Activated T-helper 17 cell treated with anti-CD3 and anti-CD28 coated beads, Interleukin-2, amount 50 U/mL, for 72 hours (primary cell): ENCODE results near the gene UNC79. TPM values are rescaled to one million over a fixed set of nuclear protein-coding genes. Genes with fewer than 3 reads are reported as not detected.
"Not testable (repeated sequence)": the region's sequence is repeated elsewhere in the genome, so short reads cannot be mapped to it uniquely, and the experiment has no call there.

Experiments
- ATAC-seq: fragments of 150-1000 bp; cut with Tn5 transposase; replicated peaks from 2 replicates; pipeline ENCODE4 v1.10.0; 2021; ENCODE audit warnings: mild to moderate bottlenecking, moderate library complexity
- H3K27ac Mint-ChIP-seq: one replicate; pipeline ENCODE4 v1.8.0; 2022; ENCODE audit warnings: mixed read lengths
- H3K27me3 Mint-ChIP-seq: one replicate; pipeline ENCODE4 v1.8.0; 2022; ENCODE audit warnings: mixed read lengths
- H3K36me3 Mint-ChIP-seq: one replicate; pipeline ENCODE4 v1.8.0; 2022; ENCODE audit warnings: low read depth, mild to moderate bottlenecking, mixed read lengths
- H3K4me1 Mint-ChIP-seq: one replicate; pipeline ENCODE4 v1.8.0; 2022; ENCODE audit warnings: mixed read lengths
- H3K4me3 Mint-ChIP-seq: one replicate; pipeline ENCODE4 v1.8.0; 2022; ENCODE audit warnings: mild to moderate bottlenecking, mixed read lengths
- H3K9me3 Mint-ChIP-seq: one replicate; pipeline ENCODE4 v1.8.0; 2022; ENCODE audit warnings: mixed read lengths
- total RNA-seq, 2 donors: library from RNA; stranded (reverse); gene quantifications; one replicate each; pipeline ENCODE4 v1.2.3, GENCODE V29; 2022

Gene UNC79
- total RNA-seq, 2 donors from 2014 or later = 0.05 TPM; not detected in 1

- H3K4me1 Mint-ChIP-seq, H3K27ac Mint-ChIP-seq, H3K4me3 Mint-ChIP-seq, ATAC-seq, H3K36me3 Mint-ChIP-seq: not testable (repeated sequence)
- Mint-ChIP-seq H3K27me3 (peaks cover 20% of the 10 kb centered on the region), H3K9me3 (peaks cover 13% of the 10 kb centered on the region)
Measured at GRCh38 chr14:93525216-93525615, 94.5 kb downstream of the UNC79 start.

GRCh38 chr14:93525696-93526451 is 95.1 kb downstream of the UNC79 start:
- H3K4me1 Mint-ChIP-seq = no peaks in the 10 kb centered on the region
- H3K27me3 Mint-ChIP-seq = peaks cover 21% of the 10 kb centered on the region
- no peak overlapping the region for H3K4me3 Mint-ChIP-seq
- H3K9me3 Mint-ChIP-seq = peaks cover 9% of the 10 kb centered on the region
- ATAC-seq = no peak
- H3K27ac Mint-ChIP-seq = no peak overlapping the region
- H3K36me3 Mint-ChIP-seq = no peaks in the 10 kb centered on the region

- no peak for ATAC-seq
- no peak overlapping the region for H3K4me3 Mint-ChIP-seq
- no peaks in the 10 kb centered on the region for H3K9me3 Mint-ChIP-seq
- no peaks in the 10 kb centered on the region for H3K4me1 Mint-ChIP-seq
- H3K27me3 Mint-ChIP-seq = peaks cover 21% of the 10 kb centered on the region
- H3K27ac Mint-ChIP-seq = no peak overlapping the region
- H3K36me3 Mint-ChIP-seq = no peaks in the 10 kb centered on the region
Measured at GRCh38 chr14:93527203-93527607, 96.5 kb downstream of the UNC79 start.

- Mint-ChIP-seq H3K9me3 (no peaks in the 10 kb centered on the region), H3K27ac (no peak overlapping the region), H3K4me1 (no peaks in the 10 kb centered on the region), H3K36me3 (no peaks in the 10 kb centered on the region), H3K27me3 (peaks cover 21% of the 10 kb centered on the region), H3K4me3 (no peak overlapping the region)
- ATAC-seq = no peak
Measured at GRCh38 chr14:93528884-93529558, 98.3 kb downstream of the UNC79 start.

- H3K27ac Mint-ChIP-seq = no peak overlapping the region
- no peaks in the 10 kb centered on the region for H3K9me3 Mint-ChIP-seq
- H3K4me3 Mint-ChIP-seq = no peak overlapping the region
- no peaks in the 10 kb centered on the region for H3K36me3 Mint-ChIP-seq
- ATAC-seq = no peak
- peaks cover 20% of the 10 kb centered on the region for H3K27me3 Mint-ChIP-seq
- H3K4me1 Mint-ChIP-seq = no peaks in the 10 kb centered on the region
Measured at GRCh38 chr14:93531644-93532043, 100.9 kb downstream of the UNC79 start.

- Mint-ChIP-seq H3K4me1 (no peaks in the 10 kb centered on the region), H3K36me3 (no peaks in the 10 kb centered on the region), H3K27me3 (peaks cover 25% of the 10 kb centered on the region), H3K27ac (no peak overlapping the region), H3K4me3 (no peak overlapping the region), H3K9me3 (no peaks in the 10 kb centered on the region)
- no peak for ATAC-seq
Measured at GRCh38 chr14:93532541-93532940, 101.8 kb downstream of the UNC79 start.

GRCh38 chr14:93533437-93533836 is 102.7 kb downstream of the UNC79 start:
- Mint-ChIP-seq H3K27me3 (peaks cover 24% of the 10 kb centered on the region), H3K4me3 (no peak overlapping the region), H3K36me3 (no peaks in the 10 kb centered on the region), H3K4me1 (no peaks in the 10 kb centered on the region), H3K27ac (no peak overlapping the region), H3K9me3 (no peaks in the 10 kb centered on the region)
- no peak for ATAC-seq

GRCh38 chr14:93533842-93534241 is 103.1 kb downstream of the UNC79 start:
- no peak for ATAC-seq
- Mint-ChIP-seq H3K36me3 (no peaks in the 10 kb centered on the region), H3K4me3 (no peak overlapping the region), H3K27ac (no peak overlapping the region), H3K9me3 (no peaks in the 10 kb centered on the region), H3K4me1 (no peaks in the 10 kb centered on the region), H3K27me3 (peaks cover 24% of the 10 kb centered on the region)

GRCh38 chr14:93535537-93535936 is 104.8 kb downstream of the UNC79 start:
- Mint-ChIP-seq H3K4me1 (no peaks in the 10 kb centered on the region), H3K4me3 (no peak overlapping the region), H3K27me3 (peaks cover 17% of the 10 kb centered on the region), H3K9me3 (no peaks in the 10 kb centered on the region), H3K27ac (no peak overlapping the region), H3K36me3 (no peaks in the 10 kb centered on the region)
- no peak for ATAC-seq

- H3K36me3 Mint-ChIP-seq = no peaks in the 10 kb centered on the region
- H3K4me3 Mint-ChIP-seq = no peak overlapping the region
- no peak overlapping the region for H3K27ac Mint-ChIP-seq
- H3K9me3 Mint-ChIP-seq = no peaks in the 10 kb centered on the region
- ATAC-seq = no peak
- peaks cover 23% of the 10 kb centered on the region for H3K27me3 Mint-ChIP-seq
- no peaks in the 10 kb centered on the region for H3K4me1 Mint-ChIP-seq
Measured at GRCh38 chr14:93536945-93537344, 106.2 kb downstream of the UNC79 start.

- peaks cover 23% of the 10 kb centered on the region for H3K27me3 Mint-ChIP-seq
- no peak overlapping the region for H3K4me3 Mint-ChIP-seq
- no peak for ATAC-seq
- no peak overlapping the region for H3K27ac Mint-ChIP-seq
- no peaks in the 10 kb centered on the region for H3K4me1 Mint-ChIP-seq
- no peaks in the 10 kb centered on the region for H3K9me3 Mint-ChIP-seq
- H3K36me3 Mint-ChIP-seq = no peaks in the 10 kb centered on the region
Measured at GRCh38 chr14:93537951-93538350, 107.2 kb downstream of the UNC79 start.

- Mint-ChIP-seq H3K9me3 (no peaks in the 10 kb centered on the region), H3K36me3 (no peaks in the 10 kb centered on the region), H3K27me3 (peaks cover 23% of the 10 kb centered on the region), H3K27ac (no peak overlapping the region), H3K4me1 (no peaks in the 10 kb centered on the region), H3K4me3 (no peak overlapping the region)
- ATAC-seq = no peak
Measured at GRCh38 chr14:93538413-93538812, 107.7 kb downstream of the UNC79 start.

- Mint-ChIP-seq H3K4me1 (no peaks in the 10 kb centered on the region), H3K27ac (no peak overlapping the region), H3K4me3 (no peak overlapping the region), H3K9me3 (no peaks in the 10 kb centered on the region), H3K36me3 (no peaks in the 10 kb centered on the region), H3K27me3 (peaks cover 33% of the 10 kb centered on the region)
- no peak for ATAC-seq
Measured at GRCh38 chr14:93540235-93540634, 109.5 kb downstream of the UNC79 start.

GRCh38 chr14:93543766-93544165 is 113.0 kb downstream of the UNC79 start:
- H3K27me3 Mint-ChIP-seq = peaks cover 40% of the 10 kb centered on the region
- no peaks in the 10 kb centered on the region for H3K4me1 Mint-ChIP-seq
- no peak overlapping the region for H3K4me3 Mint-ChIP-seq
- ATAC-seq = no peak
- no peaks in the 10 kb centered on the region for H3K9me3 Mint-ChIP-seq
- H3K36me3 Mint-ChIP-seq = no peaks in the 10 kb centered on the region
- no peak overlapping the region for H3K27ac Mint-ChIP-seq

- no peak for ATAC-seq
- Mint-ChIP-seq H3K36me3 (no peaks in the 10 kb centered on the region), H3K4me3 (no peak overlapping the region), H3K4me1 (no peaks in the 10 kb centered on the region), H3K9me3 (no peaks in the 10 kb centered on the region), H3K27me3 (peaks cover 40% of the 10 kb centered on the region), H3K27ac (no peak overlapping the region)
Measured at GRCh38 chr14:93544212-93544611, 113.5 kb downstream of the UNC79 start.
